Measurements from ENCODE around the gene SNRPA. TPM values are rescaled to one million over a fixed set of nuclear protein-coding genes. Genes with fewer than 3 reads are reported as not detected.

Gene SNRPA
- polyA plus RNA-seq, 3 donors: 27.9 to 78.3 (median 44.2) TPM

DNA sequence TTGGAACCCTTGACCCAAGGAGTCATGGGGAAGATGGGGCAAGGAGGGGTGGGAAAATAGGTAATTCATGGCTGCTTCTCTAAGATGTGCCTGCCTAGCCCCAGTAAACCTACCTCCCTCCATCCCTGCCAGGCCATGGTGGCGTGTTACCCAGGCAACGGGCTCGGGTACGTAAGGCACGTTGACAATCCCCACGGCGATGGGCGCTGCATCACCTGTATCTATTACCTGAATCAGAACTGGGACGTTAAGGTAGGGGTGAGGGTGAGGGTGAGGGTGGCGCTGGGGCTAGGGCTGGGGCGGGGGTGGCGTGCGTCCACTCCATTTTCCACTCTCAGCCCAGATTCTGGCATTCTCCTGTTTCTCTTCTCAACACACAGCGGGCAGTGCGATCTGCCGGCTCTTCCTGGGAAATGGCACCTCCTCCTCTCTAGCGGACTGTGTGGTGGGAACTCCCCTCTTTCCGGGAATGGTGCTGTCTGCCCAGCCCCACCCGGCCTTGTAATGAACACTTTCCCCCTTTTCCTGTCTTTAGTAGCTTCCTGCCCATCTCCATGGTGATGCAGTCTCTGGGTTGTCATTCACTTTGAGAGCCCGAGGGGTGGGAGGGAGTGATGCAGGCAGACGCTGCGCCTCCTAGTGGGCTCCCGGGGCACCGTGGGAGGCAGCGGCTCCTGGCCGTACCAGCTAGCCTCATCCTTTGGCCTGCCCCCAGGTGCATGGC, 55.6 kb downstream of the SNRPA start:
- peaks cover 41 to 63% of the 10 kb centered on the region in 2 donors for H3K36me3 ChIP-seq (replicated peaks in 1 of 2; ENCODE audit: control insufficient read depth in 1 of 2, insufficient read depth in 2 of 2, low read length in 2 of 2)
- H3K79me2 ChIP-seq (ENCODE audit: insufficient read depth, low read length): peaks cover 69% of the 10 kb centered on the region
- no peak overlapping the region for H2AFZ ChIP-seq (ENCODE audit: insufficient read depth, low read depth, low read length, poor library complexity, severe bottlenecking)
- H3K27me3 Mint-ChIP-seq (ENCODE audit: low read depth in 3 of 3): peaks cover 2 to 6% (median 2%) of the 10 kb centered on the region in 3 donors
- peaks cover 0 to 1% (median 0%) of the 10 kb centered on the region in 7 donors for H3K9me3 Mint-ChIP-seq
- H3K36me3 Mint-ChIP-seq: peaks cover 42 to 67% of the 10 kb centered on the region in 2 donors
- H3K4me3 Mint-ChIP-seq: peak overlapping the region; percentile 24 to 72
- peak overlapping the region; percentile 19 to 24 for H3K27ac ChIP-seq (ENCODE audit: low read depth in 1 of 2, low read length in 2 of 2)
- peaks cover 58 to 69% of the 10 kb centered on the region in 2 donors for H3K4me1 ChIP-seq (ENCODE audit: control insufficient read depth in 1 of 2, insufficient read depth in 2 of 2, low read length in 2 of 2)
- H3K27ac Mint-ChIP-seq: peak overlapping the region; percentile 43 to 90 (median 78)
- peaks cover 85% of the 10 kb centered on the region for H4K20me1 ChIP-seq (ENCODE audit: insufficient read depth, low read length)
- H3K27me3 ChIP-seq (ENCODE audit: control insufficient read depth in 2 of 2, insufficient read depth in 2 of 2, low read length in 2 of 2): no peaks in the 10 kb centered on the region
- H3K9me3 ChIP-seq (replicated peaks in 1 of 2; ENCODE audit: control insufficient read depth in 1 of 2, insufficient read depth in 1 of 2, low read length in 2 of 2): no peaks in the 10 kb centered on the region
- no peak overlapping the region for H3K9ac ChIP-seq (ENCODE audit: insufficient read depth, low read length, poor library complexity, severe bottlenecking)
- peak; percentile 95 for TF ChIP-seq CTCF (IDR thresholded peaks at IDR 0.05)
- peak overlapping the region; percentile 45 for H3K4me2 ChIP-seq (replicated peaks; ENCODE audit: extremely low read depth, low read length, poor library complexity, severe bottlenecking)
- 19% methylated on average over 13 of the region's 26 CpGs for WGBS (ENCODE audit: insufficient coverage)
- intact Hi-C loops (cut with micrococcal nuclease): loop anchor here in 1 of 2 donors (10.0 kb wide), 1 partner anchor 52 kb away; the partner anchor contains the start of genes ACTMAP and SNRPA
- peak; percentile 71 to 84 (median 73) for DNase-seq
- peak overlapping the region in 1 of 3 experiments; percentile 12 for H3K4me3 ChIP-seq (replicated peaks in 1 of 3; ENCODE audit: low read depth in 2 of 3, low read length in 3 of 3)
- peaks cover 82% of the 10 kb centered on the region for H3K4me1 Mint-ChIP-seq

DNA sequence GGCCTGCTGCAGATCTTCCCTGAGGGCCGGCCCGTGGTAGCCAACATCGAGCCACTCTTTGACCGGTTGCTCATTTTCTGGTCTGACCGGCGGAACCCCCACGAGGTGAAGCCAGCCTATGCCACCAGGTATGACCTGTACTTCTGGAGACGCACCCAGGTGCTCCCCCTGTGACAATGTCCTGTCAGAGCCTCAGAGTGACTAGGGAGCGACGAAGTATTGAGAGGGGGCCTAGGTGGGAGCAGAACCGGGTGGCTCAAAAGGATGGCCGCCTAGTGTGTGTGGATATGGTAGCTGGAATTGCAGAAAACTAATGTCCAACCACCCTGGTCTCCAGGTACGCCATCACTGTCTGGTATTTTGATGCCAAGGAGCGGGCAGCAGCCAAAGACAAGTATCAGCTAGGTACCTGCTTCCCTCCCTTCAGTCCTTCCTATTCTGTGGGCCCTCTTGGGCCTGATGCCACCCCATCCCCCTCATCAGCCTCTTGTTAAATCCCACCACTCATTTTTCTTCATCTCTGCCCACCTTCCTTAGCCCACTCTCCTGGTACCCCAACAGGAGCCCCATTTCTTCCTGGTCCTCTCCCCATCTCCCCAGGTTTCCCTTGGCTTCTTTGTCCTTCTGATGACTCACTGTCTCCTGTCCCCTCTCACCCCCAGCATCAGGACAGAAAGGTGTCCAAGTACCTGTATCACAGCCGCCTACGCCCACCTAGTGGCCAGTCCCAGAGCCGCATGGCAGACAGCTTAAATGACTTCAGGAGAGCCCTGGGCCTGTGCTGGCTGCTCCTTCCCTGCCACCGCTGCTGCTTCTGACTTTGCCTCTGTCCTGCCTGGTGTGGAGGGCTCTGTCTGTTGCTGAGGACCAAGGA, 56.4 kb downstream of the SNRPA start:
- Mint-ChIP-seq H3K9me3 (peaks cover 0 to 1% (median 0%) of the 10 kb centered on the region in 7 donors), H3K27ac (peak overlapping the region; percentile 9 to 90 (median 78)), H3K36me3 (peaks cover 40 to 59% of the 10 kb centered on the region in 2 donors), H3K4me1 (peaks cover 82% of the 10 kb centered on the region), H3K4me3 (peak overlapping the region in 1 of 2 donors; percentile 24), H3K27me3 (ENCODE audit: low read depth in 3 of 3) (peaks cover 2 to 7% (median 7%) of the 10 kb centered on the region in 3 donors)
- H3K27me3 ChIP-seq (ENCODE audit: control insufficient read depth in 2 of 2, insufficient read depth in 2 of 2, low read length in 2 of 2): no peaks in the 10 kb centered on the region
- H3K4me3 ChIP-seq (replicated peaks in 1 of 3; ENCODE audit: low read depth in 2 of 3, low read length in 3 of 3): no peak overlapping the region
- intact Hi-C loops (cut with micrococcal nuclease): loop anchor here in 1 of 2 donors (10.0 kb wide), 1 partner anchor 53 kb away; the partner anchor contains the start of genes ACTMAP and SNRPA
- H3K4me2 ChIP-seq (replicated peaks; ENCODE audit: extremely low read depth, low read length, poor library complexity, severe bottlenecking): peak overlapping the region; percentile 45
- H3K4me1 ChIP-seq (ENCODE audit: control insufficient read depth in 1 of 2, insufficient read depth in 2 of 2, low read length in 2 of 2): peaks cover 58 to 69% of the 10 kb centered on the region in 2 donors
- H4K20me1 ChIP-seq (ENCODE audit: insufficient read depth, low read length): peaks cover 77% of the 10 kb centered on the region
- H3K27ac ChIP-seq (ENCODE audit: low read depth in 1 of 2, low read length in 2 of 2): peak overlapping the region in 1 of 2 donors; percentile 24
- no peaks in the 10 kb centered on the region for H3K9me3 ChIP-seq (replicated peaks in 1 of 2; ENCODE audit: control insufficient read depth in 1 of 2, insufficient read depth in 1 of 2, low read length in 2 of 2)
- no peak overlapping the region for H3K9ac ChIP-seq (ENCODE audit: insufficient read depth, low read length, poor library complexity, severe bottlenecking)
- H3K79me2 ChIP-seq (ENCODE audit: insufficient read depth, low read length): peaks cover 61% of the 10 kb centered on the region
- H2AFZ ChIP-seq (ENCODE audit: insufficient read depth, low read depth, low read length, poor library complexity, severe bottlenecking): no peak overlapping the region
- DNase-seq: no peak
- H3K36me3 ChIP-seq (replicated peaks in 1 of 2; ENCODE audit: control insufficient read depth in 1 of 2, insufficient read depth in 2 of 2, low read length in 2 of 2): peaks cover 41 to 58% of the 10 kb centered on the region in 2 donors
- peak; percentile 74 for TF ChIP-seq CTCF (IDR thresholded peaks at IDR 0.05)
- WGBS (ENCODE audit: insufficient coverage): 88% methylated on average over 14 of the region's 18 CpGs

All from CD14-positive monocyte (primary cell).